ENCODE measurements around the gene TMEM269. TPM values are rescaled to one million over a fixed set of nuclear protein-coding genes. Genes with fewer than 3 reads are reported as not detected.

TMEM269 gene
- polyA plus RNA-seq, 1 donor (not counting 4 experiments of a cell fraction or from before 2014, with no cell fraction given), result 0.12 TPM

- dilution Hi-C loops (cut with MboI; ENCODE audit: extremely low pct_ligation_motif_present, low sequenced_read_pairs), result no loop called here
- no peak for FAIRE-seq
These were observed 56.8 kb downstream of the TMEM269 start for GRCh38 chr1:42841440-42842147.

GRCh38 chr1:42844592-42845140 is 59.9 kb downstream of the TMEM269 start:
- Histone ChIP-seq H2AFZ (ENCODE audit: control insufficient read depth, low read length) (no peak overlapping the region), H3K4me2 (ENCODE audit: control insufficient read depth, extremely low read depth, insufficient read depth, low read depth, low read length) (no peak overlapping the region), H4K20me1 (ENCODE audit: control insufficient read depth, extremely low read depth, insufficient read depth, low read length) (no peaks in the 10 kb centered on the region), H3K27ac (ENCODE audit: control insufficient read depth, insufficient read depth, low read length) (no peak overlapping the region), H3K9ac (ENCODE audit: control insufficient read depth, extremely low read depth, insufficient read depth, low read length) (no peak overlapping the region), H3K79me2 (ENCODE audit: control insufficient read depth, insufficient read depth, low read length) (peaks cover 8% of the 10 kb centered on the region), H3K27me3 (ENCODE audit: control insufficient read depth, extremely low read depth, insufficient read depth, low read length) (no peaks in the 10 kb centered on the region), H3K4me1 (ENCODE audit: control insufficient read depth, extremely low read depth, insufficient read depth, low read length) (peaks cover 6% of the 10 kb centered on the region), H3K9me3 (ENCODE audit: control insufficient read depth, low read depth, low read length) (no peaks in the 10 kb centered on the region), H3K36me3 (ENCODE audit: control insufficient read depth in 2 of 2, extremely low read depth in 1 of 2, insufficient read depth in 2 of 2, low read length in 2 of 2) (peaks cover 3 to 8% of the 10 kb centered on the region in 2 experiments), H3K9me1 (ENCODE audit: control insufficient read depth, extremely low read depth, insufficient read depth, low read length) (no peaks in the 10 kb centered on the region), H3K4me3 (ENCODE audit: control insufficient read depth in 2 of 3, extremely low read depth in 1 of 3, insufficient read depth in 2 of 3, low read depth in 1 of 3, low read length in 3 of 3) (no peak overlapping the region)
- DNase-seq (ENCODE audit: low read depth, low spot score) (no peak), FAIRE-seq (peak; percentile 69)
- dilution Hi-C loops (cut with MboI; ENCODE audit: extremely low pct_ligation_motif_present, low sequenced_read_pairs), result no loop called here
- TF ChIP-seq CTCF (optimal IDR thresholded peaks at IDR 0.05 in 1 of 3, IDR thresholded peaks at IDR 0.05 in 1 of 3, conservative IDR thresholded peaks at IDR 0.05 in 1 of 3; ENCODE audit: extremely low read depth in 1 of 3, insufficient read depth in 2 of 3, low read length in 3 of 3) (no peak), EZH2 (IDR thresholded peaks at IDR 0.05; ENCODE audit: low read length) (no peak)

More at GRCh38 chr1:42841440-42842147, 56.8 kb downstream of the TMEM269 start:
- Histone ChIP-seq H3K4me2 (ENCODE audit: control insufficient read depth, extremely low read depth, insufficient read depth, low read depth, low read length) (no peak overlapping the region), H4K20me1 (ENCODE audit: control insufficient read depth, extremely low read depth, insufficient read depth, low read length) (no peaks in the 10 kb centered on the region), H3K27me3 (ENCODE audit: control insufficient read depth, extremely low read depth, insufficient read depth, low read length) (no peaks in the 10 kb centered on the region), H3K9me3 (ENCODE audit: control insufficient read depth, low read depth, low read length) (no peaks in the 10 kb centered on the region), H3K79me2 (ENCODE audit: control insufficient read depth, insufficient read depth, low read length) (no peaks in the 10 kb centered on the region), H3K9me1 (ENCODE audit: control insufficient read depth, extremely low read depth, insufficient read depth, low read length) (no peaks in the 10 kb centered on the region), H3K4me1 (ENCODE audit: control insufficient read depth, extremely low read depth, insufficient read depth, low read length) (no peaks in the 10 kb centered on the region), H3K4me3 (ENCODE audit: control insufficient read depth in 2 of 3, extremely low read depth in 1 of 3, insufficient read depth in 2 of 3, low read depth in 1 of 3, low read length in 3 of 3) (no peak overlapping the region), H3K27ac (ENCODE audit: control insufficient read depth, insufficient read depth, low read length) (no peak overlapping the region), H3K36me3 (ENCODE audit: control insufficient read depth in 2 of 2, extremely low read depth in 1 of 2, insufficient read depth in 2 of 2, low read length in 2 of 2) (peaks cover 3 to 5% of the 10 kb centered on the region in 2 experiments), H3K9ac (ENCODE audit: control insufficient read depth, extremely low read depth, insufficient read depth, low read length) (no peak overlapping the region), H2AFZ (ENCODE audit: control insufficient read depth, low read length) (no peak overlapping the region)
- TF ChIP-seq EZH2 (IDR thresholded peaks at IDR 0.05; ENCODE audit: low read length) (no peak), CTCF (optimal IDR thresholded peaks at IDR 0.05 in 1 of 3, IDR thresholded peaks at IDR 0.05 in 1 of 3, conservative IDR thresholded peaks at IDR 0.05 in 1 of 3; ENCODE audit: extremely low read depth in 1 of 3, insufficient read depth in 2 of 3, low read length in 3 of 3) (no peak)
- DNase-seq (ENCODE audit: low read depth, low spot score), result no peak
